Heart left ventricle (tissue), 16 donors: Measurements from ENCODE around the gene ROPN1. TPM values are rescaled to one million over a fixed set of nuclear protein-coding genes. Genes with fewer than 3 reads are reported as not detected.
A peak's percentile ranks its signal among the peaks of the same experiment; 100 is the strongest.

Experiments
- ATAC-seq, 4 donors: fragments of 200-7000 bp; cut with Tn5 transposase; one replicate each; pipeline ENCODE4 v1.9.1; 2020 to 2022; ENCODE audit warnings: moderate library complexity in 4 of 4, mild to moderate bottlenecking in 3 of 4, moderate number of reproducible peaks in 1 of 4
- DNase-seq, 5 donors: peaks; one replicate each; pipeline ENCODE4 v3.0.0-alpha.2; 2020
- H3K27ac ChIP-seq, 12 donors: fragments of 200-600 bp; sonication (generic) in 4 of 12; one replicate each; pipeline versions ENCODE4 v1.5.0 to v1.8.0; 2016 to 2022; ENCODE audit warnings: mild to moderate bottlenecking in 2 of 12
- H3K27me3 ChIP-seq, 9 donors: fragments of 200-600 bp; sonication (generic) in 2 of 9; one replicate each; pipeline versions ENCODE4 v1.5.1 to v1.8.0; 2016 to 2022; ENCODE audit warnings: mild to moderate bottlenecking in 3 of 9
- H3K36me3 ChIP-seq, 9 donors: fragments of 200-600 bp; sonication (generic) in 2 of 9; one replicate each; pipeline versions ENCODE4 v1.5.0 to v1.8.0; 2018 to 2022; ENCODE audit warnings: mild to moderate bottlenecking in 2 of 9
- H3K4me1 ChIP-seq, 12 donors: fragments of 200-600 bp; sonication (generic) in 4 of 12; one replicate each; pipeline versions ENCODE4 v1.5.0 to v1.8.0; 2016 to 2022; ENCODE audit warnings: mild to moderate bottlenecking in 3 of 12
- H3K4me3 ChIP-seq, 12 donors: fragments of 200-600 bp; sonication (generic) in 4 of 12; one replicate each; pipeline versions ENCODE4 v1.5.0 to v1.8.0; 2017 to 2022; ENCODE audit warnings: mild to moderate bottlenecking in 9 of 12, moderate library complexity in 4 of 12
- H3K9me3 ChIP-seq, 12 donors: fragments of 200-600 bp; sonication (generic) in 4 of 12; one replicate each; pipeline versions ENCODE4 v1.5.0 to v1.8.0; 2016 to 2022; ENCODE audit warnings: mild to moderate bottlenecking in 1 of 12
- CTCF ChIP-seq, 12 donors: fragments of 200-600 bp; sonication (generic) in 4 of 12; IDR thresholded peaks; one replicate each; pipeline versions ENCODE4 v1.5.0 to v1.8.0; 2018 to 2022; ENCODE audit warnings: antibody characterized with exemption in 12 of 12, mild to moderate bottlenecking in 5 of 12
- POLR2A ChIP-seq, 2 donors: fragments of 450-650 bp; IDR thresholded peaks; one replicate each; pipeline ENCODE4 v1.6.1; 2017; ENCODE audit warnings: antibody characterized with exemption in 2 of 2, mild to moderate bottlenecking in 2 of 2, moderate library complexity in 2 of 2
- WGBS, 4 donors: extraction: QIAGEN DNeasy Blood & Tissue Kit in 2 of 4; methylation state at CpG; one replicate each; pipeline versions ENCODE4 v1.1.5 to v1.1.7; 2013 to 2018; 5-methylcytosine and 5-hydroxymethylcytosine counted together
- intact Hi-C, 10 donors: fragments of 100-400 bp; cut with DNase I; formaldehyde crosslinking; loops; one replicate each; pipeline versions ENCODE4 v1.11.1 to v1.14.2; 2022
- polyA plus RNA-seq, 2 donors: library from polyadenylated mRNA; stranded (reverse); fragments of 200-250 nt; gene quantifications; one replicate each; pipeline ENCODE4 v1.2.3, GENCODE V29; 2013
- total RNA-seq, 9 donors: library from RNA; depleted of rRNA in 2 of 9; stranded (reverse); fragments of >200 nt in 2 of 9; fragmentation: NEBNext Ultra II Directional in 3 of 9; extraction: Animal tissue kit (Norgen Biotek cat#: 25700) in 3 of 9; gene quantifications; one replicate each; pipeline versions ENCODE4 v1.1.0 to v1.2.4, GENCODE V29; 2016 to 2023
- donor health status: ischemic (EF 13 %, LVEDD 7.1; RV severe dilation, severe dysfunction).
- donor health status: healthy with polysubstance abuse.
- donor health status: DM: no; HTN: yes; CAD: no.
- donor health status: DM: no; HTN: no; CAD: no.
- donor health status: ischemic (EF 25% LVEDD 6.9; RV normal size, moderate dysfunction).
- donor health status: ischemic (EF 25% LVEDD 5.7; RV mildly dilated, moderate dysfunction).
- donor health status: healthy.
- donor health status: DM: yes; HTN: yes; CAD: no.
- donor health status: ischemic (EF 35%, LVEDD 5.7; RV mildly dilated, moderate dysfunction).
- donor health status: nonischemic (EF 11% LVEDD 7.7; RV severe dilation, severe dysfunction).
- donor health status: DM: yes; HTN: yes; CAD: no.
- donor health status: PGD.
- donor health status: ischemic (EF 29% LVEDD 5.4; RV normal size, mild dysfunction).
- donor health status: nonischemic (EF 23%, LVEDD 6.1; RV moderate dilation, normal function).

Gene ROPN1
- total and polyA plus RNA-seq, 11 donors: 0.19 to 0.67 (median 0.31) TPM; not detected in 4

- no peaks in the 10 kb centered on the region for H3K27me3 ChIP-seq
- H3K27ac ChIP-seq: no peak overlapping the region
- H3K4me1 ChIP-seq: no peaks in the 10 kb centered on the region
- no peak for ATAC-seq
- H3K9me3 ChIP-seq: peaks cover 0 to 26% (median 6%) of the 10 kb centered on the region in 12 donors
- TF ChIP-seq CTCF (IDR thresholded peaks at IDR 0.05) (no peak), POLR2A (IDR thresholded peaks at IDR 0.05) (no peak)
- intact Hi-C loops: no loop called here
- DNase-seq: no peak
- no peak overlapping the region for H3K4me3 ChIP-seq
- peaks cover 0 to 43% (median 34%) of the 10 kb centered on the region in 9 donors for H3K36me3 ChIP-seq
Measured at GRCh38 chr3:123926396-123926795, 65.5 kb downstream of the ROPN1 start.

GRCh38 chr3:123920868-123921267 is 71.1 kb downstream of the ROPN1 start:
- H3K4me3 ChIP-seq: no peak overlapping the region
- TF ChIP-seq CTCF (IDR thresholded peaks at IDR 0.05) (no peak), POLR2A (IDR thresholded peaks at IDR 0.05) (no peak)
- intact Hi-C loops: no loop called here
- DNase-seq (no peak), ATAC-seq (no peak)
- peaks cover 0 to 37% (median 4%) of the 10 kb centered on the region in 9 donors for H3K36me3 ChIP-seq
- peaks cover 0 to 47% (median 22%) of the 10 kb centered on the region in 12 donors for H3K9me3 ChIP-seq
- no peaks in the 10 kb centered on the region for H3K27me3 ChIP-seq
- no peak overlapping the region for H3K27ac ChIP-seq
- no peaks in the 10 kb centered on the region for H3K4me1 ChIP-seq

GRCh38 chr3:123920383-123920782 is 71.5 kb downstream of the ROPN1 start:
- H3K27ac ChIP-seq: no peak overlapping the region
- H3K9me3 ChIP-seq: peaks cover 0 to 47% (median 22%) of the 10 kb centered on the region in 12 donors
- intact Hi-C loops: no loop called here
- H3K36me3 ChIP-seq: peaks cover 0 to 39% (median 4%) of the 10 kb centered on the region in 9 donors
- ATAC-seq (no peak), DNase-seq (no peak)
- H3K4me3 ChIP-seq: no peak overlapping the region
- TF ChIP-seq CTCF (IDR thresholded peaks at IDR 0.05) (no peak), POLR2A (IDR thresholded peaks at IDR 0.05) (no peak)
- H3K4me1 ChIP-seq: no peaks in the 10 kb centered on the region
- H3K27me3 ChIP-seq: no peaks in the 10 kb centered on the region
- WGBS, 4 donors: 80 to 100% (median 98%) methylated on average over 1 of the region's 1 CpG

- no peaks in the 10 kb centered on the region for H3K4me1 ChIP-seq
- no peaks in the 10 kb centered on the region for H3K27me3 ChIP-seq
- ATAC-seq: peak in 1 of 4 donors; percentile 50
- no peak for DNase-seq
- TF ChIP-seq CTCF (IDR thresholded peaks at IDR 0.05) (no peak), POLR2A (IDR thresholded peaks at IDR 0.05) (no peak)
- no peak overlapping the region for H3K27ac ChIP-seq
- no peak overlapping the region for H3K4me3 ChIP-seq
- 61 to 99% (median 94%) methylated on average over 3 of the region's 3 CpGs for WGBS, 4 donors
- intact Hi-C loops: no loop called here
- peaks cover 0 to 43% (median 21%) of the 10 kb centered on the region in 12 donors for H3K9me3 ChIP-seq
- peaks cover 0 to 46% (median 9%) of the 10 kb centered on the region in 9 donors for H3K36me3 ChIP-seq
Measured at GRCh38 chr3:123919353-123919752, 72.6 kb downstream of the ROPN1 start.

Other genes starting within 250 kb of the ROPN1 start
- 10 to 100 TPM; 10.5 to 20.7 (median 12.7) TPM for gene MYLK, start 107.8 kb downstream of the ROPN1 start, total RNA-seq
- gene MYLK, start 107.8 kb downstream of the ROPN1 start, polyA plus RNA-seq: 1 to 10 TPM; 3.2 to 9.4 TPM
- gene CCDC14, start 30.9 kb downstream of the ROPN1 start, total RNA-seq: 10 to 100 TPM in 2 of 9 donors, 1 to 10 TPM in 7; 4.5 to 12.7 (median 7.2) TPM
- gene CCDC14, start 30.9 kb downstream of the ROPN1 start, polyA plus RNA-seq: 1 to 10 TPM; 6.4 to 8.5 TPM
- gene KALRN, start 41.2 kb upstream of the ROPN1 start, total RNA-seq: 100 to 1,000 TPM in 1 of 9 donors, 10 to 100 TPM in 8; 54.6 to 118 (median 77.1) TPM
- gene KALRN, start 41.2 kb upstream of the ROPN1 start, polyA plus RNA-seq: 10 to 100 TPM; 20.0 to 25.5 TPM